ENCODE results near the gene RASAL1. TPM values are rescaled to one million over a fixed set of nuclear protein-coding genes. Genes with fewer than 3 reads are reported as not detected.

RASAL1 gene
- total RNA-seq, 1 experiment from 2014 or later, result 8.1 TPM

GRCh38 chr12:113065126-113066007 is 70.2 kb downstream of the RASAL1 start (continued):
- no peak for TF ChIP-seq EMX1 (CRISPR knock-in tag; IDR thresholded peaks at IDR 0.05)
- TF ChIP-seq ZMAT4 (CRISPR knock-in tag; IDR thresholded peaks at IDR 0.05), result no peak
- TF ChIP-seq TEAD4 (CRISPR knock-in tag; IDR thresholded peaks at IDR 0.05), result peak; percentile 73; the same call in 1 of the 2 replicates
- no peak for TF ChIP-seq PREB (CRISPR knock-in tag; IDR thresholded peaks at IDR 0.05; ENCODE audit: borderline replicate concordance)
- TF ChIP-seq ZNF423 (CRISPR knock-in tag; IDR thresholded peaks at IDR 0.05), result no peak
- TF ChIP-seq NR2C2 (CRISPR knock-in tag; IDR thresholded peaks at IDR 0.05), result no peak
- TF ChIP-seq ATF1 (CRISPR knock-in tag; IDR thresholded peaks at IDR 0.05), result no peak
- TF ChIP-seq ZNF281 (CRISPR knock-in tag; IDR thresholded peaks at IDR 0.05), result peak; percentile 90
- no peak for TF ChIP-seq PRRX2 (CRISPR knock-in tag; IDR thresholded peaks at IDR 0.05)
- no peak for TF ChIP-seq JAZF1 (CRISPR knock-in tag; IDR thresholded peaks at IDR 0.05)
- peak; percentile 71; the same call in 1 of the 2 replicates for TF ChIP-seq ZNF219 (CRISPR knock-in tag; IDR thresholded peaks at IDR 0.05; ENCODE audit: borderline replicate concordance)
- TF ChIP-seq SOX15 (CRISPR knock-in tag; IDR thresholded peaks at IDR 0.05), result no peak
- TF ChIP-seq STAT6 (CRISPR knock-in tag; conservative IDR thresholded peaks at IDR 0.05; ENCODE audit: low read depth), result no peak
- no peak for TF ChIP-seq CDX4 (CRISPR knock-in tag; IDR thresholded peaks at IDR 0.05; ENCODE audit: borderline replicate concordance)
- no peak for TF ChIP-seq NR3C1 (CRISPR knock-in tag; conservative IDR thresholded peaks at IDR 0.05; ENCODE audit: low read depth)
- no peak for TF ChIP-seq ZNF396 (CRISPR knock-in tag; IDR thresholded peaks at IDR 0.05; ENCODE audit: borderline replicate concordance)
- TF ChIP-seq ZNF532 (CRISPR knock-in tag; IDR thresholded peaks at IDR 0.05; ENCODE audit: borderline replicate concordance), result no peak
- peak; percentile 88 for TF ChIP-seq TP53 (CRISPR knock-in tag; IDR thresholded peaks at IDR 0.05)
- peak; percentile 71; the same call in 1 of the 2 replicates for TF ChIP-seq MYBL2 (CRISPR knock-in tag; IDR thresholded peaks at IDR 0.05)
- TF ChIP-seq USF1 (CRISPR knock-in tag; IDR thresholded peaks at IDR 0.05), result peak; percentile 70; the same call in 1 of the 2 replicates
- no peak for TF ChIP-seq HMGA2 (CRISPR knock-in tag; IDR thresholded peaks at IDR 0.05)
- TF ChIP-seq ETV6 (CRISPR knock-in tag; IDR thresholded peaks at IDR 0.05), result peak; percentile 79
- TF ChIP-seq GABPB1 (CRISPR knock-in tag; IDR thresholded peaks at IDR 0.05), result no peak
- TF ChIP-seq ATF2 (CRISPR knock-in tag; IDR thresholded peaks at IDR 0.05; ENCODE audit: borderline replicate concordance, low read depth), result no peak
